Embryonic facial prominence (tissue), 1 donor: ENCODE data around the gene TAF4.

Source experiments
- DNase-seq: peaks from one replicate; pipeline ENCODE4 v3.0.0-alpha.2; 2016; ENCODE audit errors: extremely low spot score

The TAF4 gene

GRCh38 chr20:62044631-62045030 is 21.1 kb downstream of the TAF4 start:
- DNase-seq = no peak

GRCh38 chr20:62043131-62043914 is 22.4 kb downstream of the TAF4 start:
- DNase-seq = no peak

GRCh38 chr20:62042025-62042820 is 23.5 kb downstream of the TAF4 start:
- no peak for DNase-seq

GRCh38 chr20:62040933-62041332 is 24.7 kb downstream of the TAF4 start:
- no peak for DNase-seq

- DNase-seq = no peak
Measured at GRCh38 chr20:62040381-62040922, 25.2 kb downstream of the TAF4 start.

- no peak for DNase-seq
Measured at GRCh38 chr20:62039738-62040137, 25.9 kb downstream of the TAF4 start.

GRCh38 chr20:62032609-62033368 is 32.9 kb downstream of the TAF4 start:
- DNase-seq = no peak

GRCh38 chr20:62031462-62032092 is 34.1 kb downstream of the TAF4 start:
- no peak for DNase-seq

GRCh38 chr20:62030834-62031434 is 34.7 kb downstream of the TAF4 start:
- DNase-seq = no peak

- no peak for DNase-seq
Measured at GRCh38 chr20:62030357-62030756, 35.3 kb downstream of the TAF4 start.

- no peak for DNase-seq
Measured at GRCh38 chr20:62029949-62030348, 35.7 kb downstream of the TAF4 start.

- no peak for DNase-seq
Measured at GRCh38 chr20:62029296-62029695, 36.4 kb downstream of the TAF4 start.

- no peak for DNase-seq
Measured at GRCh38 chr20:62028384-62028783, 37.3 kb downstream of the TAF4 start.

- no peak for DNase-seq
Measured at GRCh38 chr20:62027698-62028321, 37.9 kb downstream of the TAF4 start.

GRCh38 chr20:62027116-62027515 is 38.6 kb downstream of the TAF4 start:
- DNase-seq = no peak

GRCh38 chr20:62026564-62026856 is 39.2 kb downstream of the TAF4 start:
- DNase-seq = no peak

GRCh38 chr20:62025832-62026563 is 39.7 kb downstream of the TAF4 start:
- DNase-seq = no peak

GRCh38 chr20:62025394-62025793 is 40.3 kb downstream of the TAF4 start:
- DNase-seq = no peak

GRCh38 chr20:62023935-62024334 is 41.7 kb downstream of the TAF4 start:
- DNase-seq = no peak

- no peak for DNase-seq
Measured at GRCh38 chr20:62022575-62023139, 43.0 kb downstream of the TAF4 start.
